Neural cell (in vitro differentiated cells): ENCODE measurements around the gene TP53TG5. TPM values are rescaled to one million over a fixed set of nuclear protein-coding genes. Genes with fewer than 3 reads are reported as not detected.

Source experiments
- H2AFZ ChIP-seq: fragments of 200-600, 300-800 bp; sonication (generic), shearing (Covaris generic); 2 replicates; pipeline ENCODE4 v1.6.0; 2014; ENCODE audit warnings: low read depth, mild to moderate bottlenecking, antibody characterized with exemption, low read length, moderate library complexity
- H3F3A ChIP-seq: fragments of 200-600 bp; shearing (Covaris generic); 2 replicates; pipeline ENCODE4 v1.6.1; 2016; ENCODE audit warnings: mild to moderate bottlenecking, moderate library complexity, mixed read lengths, antibody characterized with exemption, low read length; ENCODE audit not compliant: insufficient read depth, poor library complexity, severe bottlenecking
- H3K27ac ChIP-seq: fragments of 200-600, 300-800 bp; sonication (generic), shearing (Covaris generic); 2 replicates; pipeline ENCODE4 v1.5.1; 2014; ENCODE audit warnings: mild to moderate bottlenecking, low read length, moderate library complexity
- H3K27me3 ChIP-seq: fragments of 300-800, 200-600 bp; sonication (generic), shearing (Covaris generic); 2 replicates; pipeline ENCODE4 v1.6.0; 2014; ENCODE audit warnings: mild to moderate bottlenecking, low read depth, low read length, moderate library complexity; ENCODE audit not compliant: insufficient read depth
- H3K36me3 ChIP-seq: fragments of 300-800, 200-600 bp; sonication (generic), shearing (Covaris generic); 2 replicates; pipeline ENCODE4 v1.5.1; 2014; ENCODE audit warnings: mild to moderate bottlenecking, antibody characterized with exemption, low read length, moderate library complexity; ENCODE audit not compliant: insufficient read depth
- H3K4me2 ChIP-seq: fragments of 300-800, 200-600 bp; sonication (generic), shearing (Covaris generic); 2 replicates; pipeline ENCODE4 v1.6.0; 2014; ENCODE audit warnings: mild to moderate bottlenecking, low read length
- H3K4me3 ChIP-seq: fragments of 300-800, 200-600 bp; sonication (generic), shearing (Covaris generic); 2 replicates; pipeline ENCODE4 v1.5.1; 2014; ENCODE audit warnings: mild to moderate bottlenecking, low read length, moderate library complexity
- H3K79me2 ChIP-seq: fragments of 200-600 bp; shearing (Covaris generic); replicated peaks from 2 replicates; pipeline ENCODE4 v1.6.0; 2014; ENCODE audit warnings: mild to moderate bottlenecking, low read length, moderate library complexity; ENCODE audit not compliant: insufficient read depth
- H3K9ac ChIP-seq: fragments of 300-800, 200-600 bp; sonication (generic), shearing (Covaris generic); 2 replicates; pipeline ENCODE4 v1.6.1; 2016; ENCODE audit warnings: mild to moderate bottlenecking, low read length, mixed read lengths
- H3K9me2 ChIP-seq: fragments of 200-600 bp; shearing (Covaris generic); 2 replicates; pipeline ENCODE4 v1.6.1; 2016; ENCODE audit warnings: mild to moderate bottlenecking, low read length, mixed read lengths; ENCODE audit not compliant: insufficient read depth
- H3K9me3 ChIP-seq: fragments of 200-600, 300-800 bp; sonication (generic), shearing (Covaris generic); 2 replicates; pipeline ENCODE4 v1.6.1; 2016; ENCODE audit warnings: mild to moderate bottlenecking, mixed run types, low read length, moderate library complexity, mixed read lengths
- H4K20me1 ChIP-seq: fragments of 200-600 bp; shearing (Covaris generic); 2 replicates; pipeline ENCODE4 v1.6.1; 2016; ENCODE audit warnings: mild to moderate bottlenecking, mixed run types; ENCODE audit not compliant: insufficient read depth
- EP300 ChIP-seq: fragments of 450-650 bp; conservative IDR thresholded peaks from 2 replicates; pipeline ENCODE4 v1.6.1; 2014; ENCODE audit warnings: antibody characterized with exemption, mild to moderate bottlenecking, moderate library complexity; ENCODE audit not compliant: poor library complexity, severe bottlenecking
- EZH2 ChIP-seq: fragments of 200-600, 300-800 bp; shearing (Covaris generic), sonication (generic); IDR thresholded peaks from 2 replicates; pipeline ENCODE4 v1.6.1; 2014; ENCODE audit warnings: antibody characterized with exemption, low read length, borderline replicate concordance, mild to moderate bottlenecking; ENCODE audit not compliant: insufficient read depth, poor library complexity, severe bottlenecking
- MXI1 ChIP-seq: fragments of 450-650 bp; conservative IDR thresholded peaks from 2 replicates; pipeline ENCODE4 v1.6.1; 2014; ENCODE audit warnings: antibody characterized with exemption, mild to moderate bottlenecking; ENCODE audit not compliant: poor library complexity, severe bottlenecking
- POLR2AphosphoS5 ChIP-seq: IDR thresholded peaks from 2 replicates; pipeline ENCODE4 v1.6.1; 2012
- RAD21 ChIP-seq: fragments of 450-650 bp; conservative IDR thresholded peaks from 2 replicates; pipeline ENCODE4 v1.6.1; 2014; ENCODE audit warnings: antibody characterized with exemption, mild to moderate bottlenecking, moderate library complexity
- SMC3 ChIP-seq: fragments of 450-650 bp; conservative IDR thresholded peaks from 2 replicates; pipeline ENCODE4 v1.6.1; 2014; ENCODE audit warnings: antibody characterized with exemption, mild to moderate bottlenecking, moderate library complexity; ENCODE audit not compliant: poor library complexity
- TAF1 ChIP-seq: IDR thresholded peaks from 2 replicates; pipeline ENCODE4 v1.6.1; 2012; ENCODE audit warnings: low read depth
- polyA plus RNA-seq: library from polyadenylated mRNA; depleted of rRNA; stranded (reverse); fragments of >200 nt; gene quantifications from 2 replicates; pipeline ENCODE4 v1.2.3, GENCODE V29; 2014
- TF ChIP-seq, protein P1 (sequence below): IDR thresholded peaks from 2 replicates; pipeline ENCODE4 v1.6.1; 2012; ENCODE audit warnings: borderline replicate concordance
- TF ChIP-seq, protein P2 (sequence below): fragments of 450-650 bp; IDR thresholded peaks from 2 replicates; pipeline ENCODE4 v1.5.1; 2014; ENCODE audit warnings: antibody characterized with exemption, mild to moderate bottlenecking, moderate library complexity; ENCODE audit not compliant: poor library complexity, severe bottlenecking

The TP53TG5 gene
- polyA plus RNA-seq, 1 donor from 2014 or later, result not detected

GRCh38 chr20:45346851-45347250 is 31.3 kb downstream of the TP53TG5 start:
- Histone ChIP-seq H4K20me1 (no peaks in the 10 kb centered on the region), H3K36me3 (no peaks in the 10 kb centered on the region), H3K9me2 (no peaks in the 10 kb centered on the region), H3K9ac (no peak overlapping the region), H2AFZ (no peak overlapping the region), H3K4me3 (no peak overlapping the region), H3K27ac (no peak overlapping the region), H3K79me2 (no peaks in the 10 kb centered on the region), H3K27me3 (peaks cover 15% of the 10 kb centered on the region), H3K9me3 (no peaks in the 10 kb centered on the region), H3K4me2 (no peak overlapping the region), H3F3A (no peaks in the 10 kb centered on the region)
- TF ChIP-seq SMC3 (no peak), EZH2 (no peak), RAD21 (no peak), EP300 (no peak), MXI1 (no peak), POLR2AphosphoS5 (no peak), TAF1 (no peak)
- TF ChIP-seq, protein P1, sequence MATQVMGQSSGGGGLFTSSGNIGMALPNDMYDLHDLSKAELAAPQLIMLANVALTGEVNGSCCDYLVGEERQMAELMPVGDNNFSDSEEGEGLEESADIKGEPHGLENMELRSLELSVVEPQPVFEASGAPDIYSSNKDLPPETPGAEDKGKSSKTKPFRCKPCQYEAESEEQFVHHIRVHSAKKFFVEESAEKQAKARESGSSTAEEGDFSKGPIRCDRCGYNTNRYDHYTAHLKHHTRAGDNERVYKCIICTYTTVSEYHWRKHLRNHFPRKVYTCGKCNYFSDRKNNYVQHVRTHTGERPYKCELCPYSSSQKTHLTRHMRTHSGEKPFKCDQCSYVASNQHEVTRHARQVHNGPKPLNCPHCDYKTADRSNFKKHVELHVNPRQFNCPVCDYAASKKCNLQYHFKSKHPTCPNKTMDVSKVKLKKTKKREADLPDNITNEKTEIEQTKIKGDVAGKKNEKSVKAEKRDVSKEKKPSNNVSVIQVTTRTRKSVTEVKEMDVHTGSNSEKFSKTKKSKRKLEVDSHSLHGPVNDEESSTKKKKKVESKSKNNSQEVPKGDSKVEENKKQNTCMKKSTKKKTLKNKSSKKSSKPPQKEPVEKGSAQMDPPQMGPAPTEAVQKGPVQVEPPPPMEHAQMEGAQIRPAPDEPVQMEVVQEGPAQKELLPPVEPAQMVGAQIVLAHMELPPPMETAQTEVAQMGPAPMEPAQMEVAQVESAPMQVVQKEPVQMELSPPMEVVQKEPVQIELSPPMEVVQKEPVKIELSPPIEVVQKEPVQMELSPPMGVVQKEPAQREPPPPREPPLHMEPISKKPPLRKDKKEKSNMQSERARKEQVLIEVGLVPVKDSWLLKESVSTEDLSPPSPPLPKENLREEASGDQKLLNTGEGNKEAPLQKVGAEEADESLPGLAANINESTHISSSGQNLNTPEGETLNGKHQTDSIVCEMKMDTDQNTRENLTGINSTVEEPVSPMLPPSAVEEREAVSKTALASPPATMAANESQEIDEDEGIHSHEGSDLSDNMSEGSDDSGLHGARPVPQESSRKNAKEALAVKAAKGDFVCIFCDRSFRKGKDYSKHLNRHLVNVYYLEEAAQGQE, result no peak

- Histone ChIP-seq H3K9ac (no peak overlapping the region), H3K27me3 (peaks cover 15% of the 10 kb centered on the region), H3F3A (no peaks in the 10 kb centered on the region), H3K4me3 (no peak overlapping the region), H2AFZ (no peak overlapping the region), H3K79me2 (no peaks in the 10 kb centered on the region), H3K36me3 (no peaks in the 10 kb centered on the region), H4K20me1 (no peaks in the 10 kb centered on the region), H3K9me2 (no peaks in the 10 kb centered on the region), H3K27ac (no peak overlapping the region), H3K9me3 (no peaks in the 10 kb centered on the region), H3K4me2 (no peak overlapping the region)
- TF ChIP-seq EZH2 (no peak), RAD21 (no peak), EP300 (no peak), MXI1 (no peak), TAF1 (no peak), SMC3 (no peak), POLR2AphosphoS5 (no peak)
- TF ChIP-seq, protein P1, result no peak
- TF ChIP-seq, protein P2, sequence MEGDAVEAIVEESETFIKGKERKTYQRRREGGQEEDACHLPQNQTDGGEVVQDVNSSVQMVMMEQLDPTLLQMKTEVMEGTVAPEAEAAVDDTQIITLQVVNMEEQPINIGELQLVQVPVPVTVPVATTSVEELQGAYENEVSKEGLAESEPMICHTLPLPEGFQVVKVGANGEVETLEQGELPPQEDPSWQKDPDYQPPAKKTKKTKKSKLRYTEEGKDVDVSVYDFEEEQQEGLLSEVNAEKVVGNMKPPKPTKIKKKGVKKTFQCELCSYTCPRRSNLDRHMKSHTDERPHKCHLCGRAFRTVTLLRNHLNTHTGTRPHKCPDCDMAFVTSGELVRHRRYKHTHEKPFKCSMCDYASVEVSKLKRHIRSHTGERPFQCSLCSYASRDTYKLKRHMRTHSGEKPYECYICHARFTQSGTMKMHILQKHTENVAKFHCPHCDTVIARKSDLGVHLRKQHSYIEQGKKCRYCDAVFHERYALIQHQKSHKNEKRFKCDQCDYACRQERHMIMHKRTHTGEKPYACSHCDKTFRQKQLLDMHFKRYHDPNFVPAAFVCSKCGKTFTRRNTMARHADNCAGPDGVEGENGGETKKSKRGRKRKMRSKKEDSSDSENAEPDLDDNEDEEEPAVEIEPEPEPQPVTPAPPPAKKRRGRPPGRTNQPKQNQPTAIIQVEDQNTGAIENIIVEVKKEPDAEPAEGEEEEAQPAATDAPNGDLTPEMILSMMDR, result no peak
Measured at GRCh38 chr20:45346291-45346718, 31.8 kb downstream of the TP53TG5 start.
